ENCODE measurements around the gene PCDHGC3. TPM values are rescaled to one million over a fixed set of nuclear protein-coding genes. Genes with fewer than 3 reads are reported as not detected.
A peak's percentile ranks its signal among the peaks of the same experiment; 100 is the strongest.

Gene PCDHGC3
- total and polyA plus RNA-seq, 8 donors: 65.4 to 152 (median 118) TPM

DNA sequence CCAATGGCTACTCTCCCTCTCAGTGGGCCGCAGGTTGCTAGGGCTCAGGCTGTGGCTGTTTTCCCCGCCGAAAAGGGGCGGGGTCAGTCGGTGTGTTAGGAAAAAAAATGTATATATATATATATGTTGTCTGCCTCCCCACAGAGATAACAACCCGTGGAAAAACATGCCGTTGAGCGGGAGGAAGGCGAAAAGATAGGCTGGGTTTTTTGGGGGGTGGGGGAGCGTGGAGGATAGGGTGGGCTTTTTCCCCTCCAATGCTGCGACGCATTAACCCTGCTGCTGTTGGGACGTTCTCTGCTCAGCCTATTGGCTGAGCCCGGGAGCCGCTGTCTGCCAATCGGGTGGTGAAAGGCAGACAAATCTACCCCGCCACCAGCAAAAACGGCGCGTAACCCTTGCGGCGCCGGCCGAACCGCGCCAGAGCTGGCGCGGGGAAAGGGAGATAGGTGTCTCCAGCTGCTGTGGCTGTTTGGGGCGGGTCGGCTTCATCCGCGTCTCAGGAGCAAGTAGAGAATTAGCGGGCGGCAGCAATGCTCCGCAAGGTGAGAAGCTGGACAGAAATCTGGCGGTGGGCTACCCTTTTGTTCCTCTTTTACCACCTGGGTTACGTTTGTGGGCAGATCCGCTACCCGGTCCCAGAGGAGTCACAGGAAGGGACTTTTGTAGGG, 9.0 kb downstream of the PCDHGC3 start, which contains the start of gene PCDHGC4:
Gene PCDHGC4, plus strand, starts transcription at position 390 of the 671 bp plus-strand sequence. Its CDS starts 144 bp downstream, at position 534.
- H3K27me3 ChIP-seq: peaks cover 10 to 73% of the 10 kb centered on the region in 2 donors
- peaks cover 6 to 10% of the 10 kb centered on the region in 2 donors for H3K4me1 ChIP-seq
- no peak for TF ChIP-seq CTCF (IDR thresholded peaks at IDR 0.05)
- H3K9me3 ChIP-seq: no peaks in the 10 kb centered on the region
- H3K36me3 ChIP-seq: peaks cover 0 to 15% of the 10 kb centered on the region in 2 donors
- H3K4me3 ChIP-seq: peak within 1 kb of the TSS in 1 of 2 donors; percentile 13
- DNase-seq (peak in 1 of 4 donors; percentile 59), ATAC-seq (peak; percentile 38)
- no peak within 1 kb of the TSS for H3K27ac ChIP-seq
- intact Hi-C loops (cut with DNase I): no loop called here

GRCh38 chr5:141485321-141486055, 9.7 kb downstream of the PCDHGC3 start:
- Histone ChIP-seq H3K27ac (no peak overlapping the region), H3K4me1 (peaks cover 5 to 10% of the 10 kb centered on the region in 2 donors), H3K9me3 (no peaks in the 10 kb centered on the region), H3K36me3 (peaks cover 0 to 17% of the 10 kb centered on the region in 2 donors), H3K27me3 (peaks cover 10 to 80% of the 10 kb centered on the region in 2 donors), H3K4me3 (peak overlapping the region in 1 of 2 donors; percentile 13)
- DNase-seq (no peak), ATAC-seq (no peak)
- TF ChIP-seq CTCF (IDR thresholded peaks at IDR 0.05): no peak
- intact Hi-C loops (cut with DNase I): no loop called here

DNA sequence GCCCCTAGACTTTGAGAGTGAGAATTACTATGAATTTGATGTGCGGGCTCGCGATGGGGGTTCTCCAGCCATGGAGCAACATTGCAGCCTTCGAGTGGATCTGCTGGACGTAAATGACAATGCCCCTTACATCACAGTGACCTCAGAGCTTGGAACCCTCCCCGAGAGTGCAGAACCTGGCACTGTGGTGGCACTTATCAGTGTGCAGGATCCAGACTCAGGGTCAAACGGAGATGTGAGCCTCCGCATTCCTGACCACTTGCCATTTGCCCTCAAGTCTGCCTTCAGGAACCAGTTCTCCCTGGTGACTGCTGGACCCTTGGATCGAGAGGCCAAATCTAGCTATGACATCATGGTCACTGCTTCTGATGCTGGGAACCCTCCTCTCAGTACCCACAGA, 10.3 kb downstream of the PCDHGC3 start:
- Histone ChIP-seq H3K27ac (no peak overlapping the region), H3K4me1 (peaks cover 5 to 10% of the 10 kb centered on the region in 2 donors), H3K4me3 (no peak overlapping the region), H3K27me3 (peaks cover 14 to 86% of the 10 kb centered on the region in 2 donors), H3K9me3 (no peaks in the 10 kb centered on the region), H3K36me3 (peaks cover 0 to 23% of the 10 kb centered on the region in 2 donors)
- TF ChIP-seq CTCF (IDR thresholded peaks at IDR 0.05): no peak
- DNase-seq: no peak
- intact Hi-C loops (cut with DNase I): no loop called here
- no peak for ATAC-seq

GRCh38 chr5:141487131-141487530, 11.4 kb downstream of the PCDHGC3 start:
- Histone ChIP-seq H3K27ac (no peak overlapping the region), H3K9me3 (no peaks in the 10 kb centered on the region), H3K4me1 (peaks cover 6 to 17% of the 10 kb centered on the region in 2 donors), H3K36me3 (peaks cover 0 to 34% of the 10 kb centered on the region in 2 donors), H3K4me3 (no peak overlapping the region), H3K27me3 (peaks cover 25 to 96% of the 10 kb centered on the region in 2 donors)
- TF ChIP-seq CTCF (IDR thresholded peaks at IDR 0.05): no peak
- DNase-seq: no peak
- no peak for ATAC-seq
- intact Hi-C loops (cut with DNase I): no loop called here

All from left lung (tissue), 10 donors.